ENCODE data around the gene SUPT4H1.

SUPT4H1 gene

GRCh38 chr17:58328195-58329034 is 23.6 kb downstream of the SUPT4H1 start, which contains the start of gene TSPOAP1:
TSS of gene TSPOAP1 (minus strand) at chr17:58328795. CDS start at chr17:58327920, 875 bp downstream.
- TF ChIP-seq CTCF (IDR thresholded peaks at IDR 0.05; ENCODE audit: low read length, missing control alignments) = no peak
- no peak within 1 kb of the TSS for H3K4me3 ChIP-seq (replicated peaks; ENCODE audit: low read depth, low read length)
- no peak for DNase-seq (ENCODE audit: low read depth)

GRCh38 chr17:58327363-58328194 is 24.4 kb downstream of the SUPT4H1 start:
- no peak for TF ChIP-seq CTCF (IDR thresholded peaks at IDR 0.05; ENCODE audit: low read length, missing control alignments)
- H3K4me3 ChIP-seq (replicated peaks; ENCODE audit: low read depth, low read length) = no peak overlapping the region
- DNase-seq (ENCODE audit: low read depth) = no peak

- no peak for TF ChIP-seq CTCF (IDR thresholded peaks at IDR 0.05; ENCODE audit: low read length, missing control alignments)
- no peak for DNase-seq (ENCODE audit: low read depth)
- no peak overlapping the region for H3K4me3 ChIP-seq (replicated peaks; ENCODE audit: low read depth, low read length)
These were observed 25.2 kb downstream of the SUPT4H1 start for GRCh38 chr17:58326609-58327362.

- no peak overlapping the region for H3K4me3 ChIP-seq (replicated peaks; ENCODE audit: low read depth, low read length)
- no peak for DNase-seq (ENCODE audit: low read depth)
- no peak for TF ChIP-seq CTCF (IDR thresholded peaks at IDR 0.05; ENCODE audit: low read length, missing control alignments)
These were observed 26.0 kb downstream of the SUPT4H1 start for GRCh38 chr17:58325976-58326468.

GRCh38 chr17:58325289-58325726 is 26.7 kb downstream of the SUPT4H1 start:
- no peak for TF ChIP-seq CTCF (IDR thresholded peaks at IDR 0.05; ENCODE audit: low read length, missing control alignments)
- DNase-seq (ENCODE audit: low read depth) = no peak
- H3K4me3 ChIP-seq (replicated peaks; ENCODE audit: low read depth, low read length) = no peak overlapping the region
